H9 (cell line): ENCODE measurements around the gene PPP2R2B. TPM values are rescaled to one million over a fixed set of nuclear protein-coding genes. Genes with fewer than 3 reads are reported as not detected.

ENCODE experiments used
- DNase-seq: peaks from one replicate; pipeline ENCODE4 v3.0.0-alpha.2; 2017
- H2AFZ ChIP-seq: one replicate; pipeline ENCODE4 v1.6.1; 2013; ENCODE audit warnings: mild to moderate bottlenecking, low read length, control low read depth, moderate library complexity
- H2AK5ac ChIP-seq: 2 replicates; pipeline ENCODE4 v1.6.1; 2013; ENCODE audit warnings: low read length, control low read depth, mixed read lengths; ENCODE audit not compliant: insufficient read length
- H2BK120ac ChIP-seq: one replicate; pipeline ENCODE4 v1.6.1; 2013; ENCODE audit warnings: low read depth, mild to moderate bottlenecking, low read length, control low read depth, inconsistent platforms; ENCODE audit not compliant: poor library complexity, severe bottlenecking
- H2BK12ac ChIP-seq: 2 replicates; pipeline ENCODE4 v1.6.1; 2013; ENCODE audit warnings: low read length, control low read depth, mixed read lengths, low read depth; ENCODE audit not compliant: insufficient read length
- H2BK15ac ChIP-seq: 2 replicates; pipeline ENCODE4 v1.6.1; 2013; ENCODE audit warnings: low read depth, low read length, control low read depth
- H2BK20ac ChIP-seq: one replicate; pipeline ENCODE4 v1.6.1; 2013; ENCODE audit warnings: low read depth, mild to moderate bottlenecking, low read length, control low read depth, inconsistent platforms; ENCODE audit not compliant: poor library complexity, severe bottlenecking
- H2BK5ac ChIP-seq: 2 replicates; pipeline ENCODE4 v1.6.1; 2013; ENCODE audit warnings: low read length, control low read depth, mixed read lengths; ENCODE audit not compliant: insufficient read length
- H3K14ac ChIP-seq: 2 replicates; pipeline ENCODE4 v1.6.1; 2013; ENCODE audit warnings: low read length, control low read depth; ENCODE audit not compliant: insufficient read depth
- H3K18ac ChIP-seq: 2 replicates; pipeline ENCODE4 v1.6.1; 2013; ENCODE audit warnings: low read depth, mild to moderate bottlenecking, mixed read lengths, low read length, control low read depth; ENCODE audit not compliant: insufficient read length
- H3K23ac ChIP-seq: 2 replicates; pipeline ENCODE4 v1.6.1; 2013; ENCODE audit warnings: low read length, control low read depth, mixed read lengths, low read depth; ENCODE audit not compliant: insufficient read length
- H3K23me2 ChIP-seq: 2 replicates; pipeline ENCODE4 v1.6.1; 2013; ENCODE audit warnings: low read depth, mild to moderate bottlenecking, mixed read lengths, low read length, control low read depth; ENCODE audit not compliant: insufficient read length, poor library complexity, severe bottlenecking
- H3K27ac ChIP-seq: 2 replicates; pipeline ENCODE4 v1.5.1; 2013; ENCODE audit warnings: low read length, control low read depth, mixed read lengths, low read depth; ENCODE audit not compliant: insufficient read length
- H3K27me3 ChIP-seq: 2 replicates; pipeline ENCODE4 v1.6.1; 2013; ENCODE audit warnings: low read length, control low read depth, inconsistent platforms; ENCODE audit not compliant: insufficient read depth
- H3K4ac ChIP-seq: 2 replicates; pipeline ENCODE4 v1.6.1; 2013; ENCODE audit warnings: low read depth, mild to moderate bottlenecking, control low read depth, inconsistent platforms, low read length, moderate library complexity
- H3K4me1 ChIP-seq: 2 replicates; pipeline ENCODE4 v1.6.1; 2013; ENCODE audit warnings: low read length, control low read depth, inconsistent platforms; ENCODE audit not compliant: insufficient read depth
- H3K4me2 ChIP-seq: 2 replicates; pipeline ENCODE4 v1.6.1; 2013; ENCODE audit warnings: low read length, control low read depth, mixed read lengths; ENCODE audit not compliant: insufficient read length, insufficient read depth
- H3K56ac ChIP-seq: 2 replicates; pipeline ENCODE4 v1.6.1; 2013; ENCODE audit warnings: low read depth, mild to moderate bottlenecking, mixed read lengths, low read length, control low read depth; ENCODE audit not compliant: insufficient read length
- H3K79me1 ChIP-seq: 2 replicates; pipeline ENCODE4 v1.6.1; 2013; ENCODE audit warnings: low read depth, mild to moderate bottlenecking, moderate library complexity, low read length, control low read depth, inconsistent platforms; ENCODE audit not compliant: insufficient read depth, poor library complexity, severe bottlenecking
- H3K79me2 ChIP-seq: 2 replicates; pipeline ENCODE4 v1.6.1; 2013; ENCODE audit warnings: low read length, control low read depth, inconsistent platforms; ENCODE audit not compliant: insufficient read depth
- H3K9ac ChIP-seq: 2 replicates; pipeline ENCODE4 v1.6.1; 2013; ENCODE audit warnings: low read length, control low read depth, mixed read lengths; ENCODE audit not compliant: insufficient read length; ENCODE audit errors: extremely low read depth
- H3K9me3 ChIP-seq: one replicate; pipeline ENCODE4 v1.6.1; 2013; ENCODE audit warnings: low read depth, low read length, inconsistent platforms; ENCODE audit not compliant: control insufficient read depth
- H3T11ph ChIP-seq: one replicate; pipeline ENCODE4 v1.6.1; 2013; ENCODE audit warnings: mild to moderate bottlenecking, low read length, control low read depth, inconsistent platforms
- H4K20me1 ChIP-seq: one replicate; pipeline ENCODE4 v1.6.1; 2013; ENCODE audit not compliant: control insufficient read depth, insufficient read length, insufficient read depth
- H4K5ac ChIP-seq: 2 replicates; pipeline ENCODE4 v1.6.1; 2013; ENCODE audit warnings: low read depth, mild to moderate bottlenecking, mixed read lengths, low read length, control low read depth; ENCODE audit not compliant: insufficient read length
- H4K8ac ChIP-seq: replicated peaks from 2 replicates; pipeline ENCODE4 v1.6.1; 2013; ENCODE audit warnings: low read length, control low read depth, mixed read lengths, low read depth; ENCODE audit not compliant: insufficient read length
- H4K91ac ChIP-seq: 2 replicates; pipeline ENCODE4 v1.6.1; 2013; ENCODE audit warnings: low read depth, mild to moderate bottlenecking, moderate library complexity, mixed read lengths, low read length, control low read depth; ENCODE audit not compliant: insufficient read length
- H3K27ac Mint-ChIP-seq, 3 experiments: 2 replicates in 2 of 3; 3 replicates in 1 of 3; pipeline ENCODE4 v1.8.0; 2020 to 2021; ENCODE audit warnings: mixed read lengths in 3 of 3, mild to moderate bottlenecking in 1 of 3, moderate library complexity in 1 of 3
- H3K27me3 Mint-ChIP-seq: 2 replicates; pipeline ENCODE4 v1.8.0; 2021; ENCODE audit warnings: low read depth, mild to moderate bottlenecking, moderate library complexity, mixed read lengths
- H3K36me3 Mint-ChIP-seq, 3 experiments: 2 replicates in 2 of 3; 3 replicates in 1 of 3; pipeline ENCODE4 v1.8.0; 2020 to 2021; ENCODE audit warnings: low read depth in 3 of 3, mixed read lengths in 3 of 3; ENCODE audit not compliant: insufficient read depth in 1 of 3
- H3K4me1 Mint-ChIP-seq, 2 experiments: 2 replicates each; pipeline ENCODE4 v1.8.0; 2020; ENCODE audit warnings: mixed read lengths in 2 of 2
- H3K4me3 Mint-ChIP-seq, 2 experiments: 2 replicates in 1 of 2; 3 replicates in 1 of 2; pipeline ENCODE4 v1.8.0; 2020 to 2021; ENCODE audit warnings: mild to moderate bottlenecking in 2 of 2, mixed read lengths in 2 of 2, moderate library complexity in 1 of 2
- H3K9me3 Mint-ChIP-seq, 2 experiments: 2 replicates in 1 of 2; 3 replicates in 1 of 2; pipeline ENCODE4 v1.8.0; 2020; ENCODE audit warnings: mild to moderate bottlenecking in 2 of 2, mixed read lengths in 2 of 2, moderate library complexity in 1 of 2
- WGBS: extraction: QIAGEN DNeasy Blood & Tissue Kit; methylation state at CpG from one replicate; pipeline ENCODE4 v1.1.7; 2013; ENCODE audit warnings: missing lambda C conversion rate, low lambda C conversion rate, mixed read lengths; ENCODE audit not compliant: insufficient read length; ENCODE audit errors: extremely low coverage; 5-methylcytosine and 5-hydroxymethylcytosine counted together
- total RNA-seq: library from RNA; stranded (reverse); gene quantifications from 2 replicates; pipeline ENCODE4 v1.2.1, GENCODE V29; 2021
- TF ChIP-seq, protein P1 (sequence below): fragments of 200-600 bp; sonication (generic); conservative IDR thresholded peaks from 3 replicates; pipeline ENCODE4 v1.8.0; 2021; ENCODE audit warnings: antibody characterized with exemption, mild to moderate bottlenecking

Gene PPP2R2B
- total RNA-seq, 1 experiment from 2014 or later, result 14.3 TPM

DNA sequence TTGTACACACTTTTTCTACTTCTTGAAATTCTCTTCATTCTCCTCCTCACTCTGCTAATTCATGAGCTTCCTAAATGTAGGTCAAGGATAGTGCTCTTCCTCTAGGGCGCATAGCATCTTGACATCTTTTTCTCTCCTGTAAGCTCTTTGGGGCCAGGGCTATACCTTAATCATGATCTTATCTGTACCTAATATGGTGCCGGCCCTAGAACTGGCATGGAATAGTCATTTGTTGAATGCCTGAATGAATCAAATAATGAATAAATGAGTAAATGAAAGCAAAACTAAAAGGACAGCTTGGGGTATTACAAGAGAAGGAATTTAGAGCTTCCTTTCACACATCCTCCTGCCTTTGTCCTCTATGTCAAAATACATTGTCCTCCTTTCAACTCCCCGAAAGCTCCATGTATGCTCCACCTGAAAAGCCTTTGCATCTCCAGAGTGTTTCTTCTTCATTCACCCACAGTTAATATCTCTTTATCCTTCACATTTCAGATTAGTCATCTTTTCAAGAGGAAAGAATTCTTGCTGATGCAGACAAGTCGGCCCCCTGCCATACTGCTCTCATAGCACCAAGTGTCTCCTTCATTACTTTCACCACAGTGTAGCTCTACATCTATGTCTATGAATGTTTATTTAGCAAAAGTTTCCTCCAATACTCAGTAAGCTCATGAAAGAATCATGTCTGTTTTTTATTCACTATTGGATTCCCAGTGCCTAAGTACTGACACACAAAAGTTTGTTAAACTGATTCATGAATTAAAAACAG is 16.4 kb upstream of the PPP2R2B start:
- Histone ChIP-seq H2AK5ac (no peak overlapping the region), H3K18ac (no peak overlapping the region), H3K9ac (no peak overlapping the region), H3K23me2 (no peaks in the 10 kb centered on the region), H2BK12ac (no peak overlapping the region), H3K4me2 (no peak overlapping the region), H3K14ac (no peak overlapping the region), H4K20me1 (no peaks in the 10 kb centered on the region), H4K5ac (no peak overlapping the region), H4K8ac (no peak overlapping the region), H3K27ac (no peak overlapping the region), H3K9me3 (peaks cover 5% of the 10 kb centered on the region), H3T11ph (no peak overlapping the region), H2AFZ (no peak overlapping the region), H3K56ac (no peak overlapping the region), H3K79me2 (no peaks in the 10 kb centered on the region), H2BK15ac (no peak overlapping the region), H3K4ac (no peak overlapping the region), H2BK20ac (no peak overlapping the region), H3K23ac (no peak overlapping the region), H4K91ac (no peak overlapping the region), H3K27me3 (no peaks in the 10 kb centered on the region), H3K4me1 (no peaks in the 10 kb centered on the region; the same call in 1 of the 2 replicates), H2BK120ac (no peak overlapping the region), H3K79me1 (no peaks in the 10 kb centered on the region), H2BK5ac (no peak overlapping the region)
- Mint-ChIP-seq H3K4me1 (peaks cover 10 to 14% of the 10 kb centered on the region in 2 experiments), H3K4me3 (no peak overlapping the region), H3K27ac (no peak overlapping the region), H3K36me3 (peaks cover 3 to 15% (median 3%) of the 10 kb centered on the region in 3 experiments), H3K9me3 (peaks cover 13 to 17% of the 10 kb centered on the region in 2 experiments), H3K27me3 (no peaks in the 10 kb centered on the region)
- no peak for DNase-seq
- WGBS, result no CpG with 5 or more reads among the region's 4 CpGs
- TF ChIP-seq, protein P1, sequence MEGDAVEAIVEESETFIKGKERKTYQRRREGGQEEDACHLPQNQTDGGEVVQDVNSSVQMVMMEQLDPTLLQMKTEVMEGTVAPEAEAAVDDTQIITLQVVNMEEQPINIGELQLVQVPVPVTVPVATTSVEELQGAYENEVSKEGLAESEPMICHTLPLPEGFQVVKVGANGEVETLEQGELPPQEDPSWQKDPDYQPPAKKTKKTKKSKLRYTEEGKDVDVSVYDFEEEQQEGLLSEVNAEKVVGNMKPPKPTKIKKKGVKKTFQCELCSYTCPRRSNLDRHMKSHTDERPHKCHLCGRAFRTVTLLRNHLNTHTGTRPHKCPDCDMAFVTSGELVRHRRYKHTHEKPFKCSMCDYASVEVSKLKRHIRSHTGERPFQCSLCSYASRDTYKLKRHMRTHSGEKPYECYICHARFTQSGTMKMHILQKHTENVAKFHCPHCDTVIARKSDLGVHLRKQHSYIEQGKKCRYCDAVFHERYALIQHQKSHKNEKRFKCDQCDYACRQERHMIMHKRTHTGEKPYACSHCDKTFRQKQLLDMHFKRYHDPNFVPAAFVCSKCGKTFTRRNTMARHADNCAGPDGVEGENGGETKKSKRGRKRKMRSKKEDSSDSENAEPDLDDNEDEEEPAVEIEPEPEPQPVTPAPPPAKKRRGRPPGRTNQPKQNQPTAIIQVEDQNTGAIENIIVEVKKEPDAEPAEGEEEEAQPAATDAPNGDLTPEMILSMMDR, result no peak
